Hepatocyte (in vitro differentiated cells): ENCODE measurements around the gene IRS2. TPM values are rescaled to one million over a fixed set of nuclear protein-coding genes. Genes with fewer than 3 reads are reported as not detected.

ENCODE experiments used
- DNase-seq: peaks from one replicate; pipeline ENCODE4 v3.0.0-alpha.2; 2016; ENCODE audit warnings: low spot score
- H2AFZ ChIP-seq: fragments of 200-600 bp; sonication (generic); 2 replicates; pipeline ENCODE4 v1.6.0; 2016; ENCODE audit warnings: antibody characterized with exemption, mild to moderate bottlenecking
- H3K27ac ChIP-seq: fragments of 200-600 bp; sonication (generic); 2 replicates; pipeline ENCODE4 v1.5.1; 2016; ENCODE audit warnings: mild to moderate bottlenecking
- H3K27me3 ChIP-seq: fragments of 200-600 bp; sonication (generic); 2 replicates; pipeline ENCODE4 v1.6.1; 2016
- H3K36me3 ChIP-seq: fragments of 200-600 bp; sonication (generic); replicated peaks from 2 replicates; pipeline ENCODE4 v1.5.1; 2016; ENCODE audit warnings: low read depth; ENCODE audit not compliant: insufficient read depth
- H3K4me1 ChIP-seq: fragments of 200-600 bp; sonication (generic); 2 replicates; pipeline ENCODE4 v1.5.1; 2016; ENCODE audit warnings: mild to moderate bottlenecking, moderate library complexity; ENCODE audit not compliant: insufficient read depth
- H3K4me2 ChIP-seq: fragments of 200-600 bp; sonication (generic); 2 replicates; pipeline ENCODE4 v1.6.0; 2016
- H3K4me3 ChIP-seq: fragments of 200-600 bp; sonication (generic); 2 replicates; pipeline ENCODE4 v1.5.1; 2016; ENCODE audit warnings: mild to moderate bottlenecking
- H3K79me2 ChIP-seq: fragments of 200-600 bp; sonication (generic); 2 replicates; pipeline ENCODE4 v1.6.0; 2017; ENCODE audit warnings: mild to moderate bottlenecking
- H3K9me2 ChIP-seq: fragments of 200-600 bp; sonication (generic); replicated peaks from 2 replicates; pipeline ENCODE4 v1.6.0; 2017; ENCODE audit warnings: mild to moderate bottlenecking; ENCODE audit not compliant: insufficient read depth
- H3K9me3 ChIP-seq: fragments of 200-600 bp; sonication (generic); 2 replicates; pipeline ENCODE4 v1.5.1; 2016; ENCODE audit warnings: low read depth, mild to moderate bottlenecking
- H4K20me1 ChIP-seq: fragments of 200-600 bp; sonication (generic); 2 replicates; pipeline ENCODE4 v1.6.0; 2016; ENCODE audit warnings: mild to moderate bottlenecking; ENCODE audit not compliant: insufficient read depth, poor library complexity, severe bottlenecking
- EZH2 ChIP-seq: fragments of 200-600 bp; sonication (generic); IDR thresholded peaks from 2 replicates; pipeline ENCODE4 v1.6.1; 2016; ENCODE audit warnings: antibody characterized with exemption, mild to moderate bottlenecking, borderline replicate concordance
- EZH2phosphoT487 ChIP-seq: fragments of 200-600 bp; sonication (generic); IDR thresholded peaks from one replicate; pipeline ENCODE4 v1.6.1; 2018; ENCODE audit warnings: antibody characterized with exemption, mild to moderate bottlenecking, low read depth, moderate library complexity; ENCODE audit not compliant: unreplicated experiment, severe bottlenecking
- WGBS: methylation state at CpG from one replicate; pipeline ENCODE4 v1.1.6; 2016; ENCODE audit warnings: low lambda C conversion rate; ENCODE audit errors: missing lambda C conversion rate; 5-methylcytosine and 5-hydroxymethylcytosine counted together
- polyA plus RNA-seq: library from polyadenylated mRNA; unstranded; fragments of >200 nt; fragmentation: Nextera tagmentation; extraction: Ambion mirVana; gene quantifications from 2 replicates; pipeline ENCODE4 v1.2.1, GENCODE V29; 2016
- total RNA-seq: library from RNA; depleted of rRNA; stranded (reverse); fragments of >200 nt; gene quantifications from 2 replicates; pipeline ENCODE4 v1.2.3, GENCODE V29; 2014
- TF ChIP-seq, protein P1 (sequence below): fragments of 200-600 bp; sonication (generic); IDR thresholded peaks from 2 replicates; pipeline ENCODE4 v1.5.1; 2016; ENCODE audit warnings: antibody characterized with exemption, mild to moderate bottlenecking; ENCODE audit not compliant: poor library complexity

The IRS2 gene
- total and polyA plus RNA-seq, 2 experiments from 2014 or later = 19.4 to 26.4 TPM

DNA sequence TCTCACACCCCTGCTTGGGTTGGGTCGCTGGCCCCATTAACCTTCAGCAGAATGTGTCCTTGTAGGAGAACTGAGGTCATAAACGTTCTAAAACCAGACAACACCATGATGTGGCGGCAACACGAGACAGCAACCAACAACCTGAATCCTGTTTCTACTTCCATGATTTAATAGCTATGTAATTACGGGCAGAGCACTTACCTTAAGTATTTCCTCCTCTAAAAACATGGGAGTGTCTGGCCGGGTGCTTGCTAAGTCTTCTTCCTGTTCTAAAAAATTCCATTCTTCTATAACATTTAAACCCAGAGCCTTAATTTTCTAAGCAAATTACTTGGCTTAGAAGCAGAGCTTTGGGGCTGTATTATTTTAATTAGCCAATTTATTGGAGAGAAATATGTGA is 33.5 kb upstream of the IRS2 start:
- Histone ChIP-seq H3K4me1 (no peaks in the 10 kb centered on the region), H3K9me3 (no peaks in the 10 kb centered on the region), H3K36me3 (no peaks in the 10 kb centered on the region), H3K4me3 (no peak overlapping the region), H4K20me1 (no peaks in the 10 kb centered on the region), H3K9me2 (no peaks in the 10 kb centered on the region), H3K79me2 (no peaks in the 10 kb centered on the region), H3K27me3 (no peaks in the 10 kb centered on the region), H3K27ac (no peak overlapping the region), H3K4me2 (no peak overlapping the region), H2AFZ (no peak overlapping the region)
- 81% methylated on average over 6 of the region's 6 CpGs for WGBS
- no peak for DNase-seq
- TF ChIP-seq EZH2phosphoT487 (no peak), EZH2 (no peak)
- TF ChIP-seq, protein P1, sequence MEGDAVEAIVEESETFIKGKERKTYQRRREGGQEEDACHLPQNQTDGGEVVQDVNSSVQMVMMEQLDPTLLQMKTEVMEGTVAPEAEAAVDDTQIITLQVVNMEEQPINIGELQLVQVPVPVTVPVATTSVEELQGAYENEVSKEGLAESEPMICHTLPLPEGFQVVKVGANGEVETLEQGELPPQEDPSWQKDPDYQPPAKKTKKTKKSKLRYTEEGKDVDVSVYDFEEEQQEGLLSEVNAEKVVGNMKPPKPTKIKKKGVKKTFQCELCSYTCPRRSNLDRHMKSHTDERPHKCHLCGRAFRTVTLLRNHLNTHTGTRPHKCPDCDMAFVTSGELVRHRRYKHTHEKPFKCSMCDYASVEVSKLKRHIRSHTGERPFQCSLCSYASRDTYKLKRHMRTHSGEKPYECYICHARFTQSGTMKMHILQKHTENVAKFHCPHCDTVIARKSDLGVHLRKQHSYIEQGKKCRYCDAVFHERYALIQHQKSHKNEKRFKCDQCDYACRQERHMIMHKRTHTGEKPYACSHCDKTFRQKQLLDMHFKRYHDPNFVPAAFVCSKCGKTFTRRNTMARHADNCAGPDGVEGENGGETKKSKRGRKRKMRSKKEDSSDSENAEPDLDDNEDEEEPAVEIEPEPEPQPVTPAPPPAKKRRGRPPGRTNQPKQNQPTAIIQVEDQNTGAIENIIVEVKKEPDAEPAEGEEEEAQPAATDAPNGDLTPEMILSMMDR = no peak

GRCh38 chr13:109818886-109819285 is 32.5 kb upstream of the IRS2 start:
- H2AFZ ChIP-seq = no peak overlapping the region
- no peaks in the 10 kb centered on the region for H3K9me3 ChIP-seq
- WGBS = 94% methylated on average over 5 of the region's 5 CpGs
- no peak overlapping the region for H3K27ac ChIP-seq
- no peak for TF ChIP-seq EZH2
- no peak for TF ChIP-seq EZH2phosphoT487
- TF ChIP-seq, protein P1 = no peak
- H3K4me1 ChIP-seq = no peaks in the 10 kb centered on the region
- no peak overlapping the region for H3K4me3 ChIP-seq
- H3K9me2 ChIP-seq = no peaks in the 10 kb centered on the region
- H4K20me1 ChIP-seq = no peaks in the 10 kb centered on the region
- H3K27me3 ChIP-seq = no peaks in the 10 kb centered on the region
- H3K4me2 ChIP-seq = no peak overlapping the region
- H3K36me3 ChIP-seq = no peaks in the 10 kb centered on the region
- no peaks in the 10 kb centered on the region for H3K79me2 ChIP-seq
- DNase-seq = no peak

DNA sequence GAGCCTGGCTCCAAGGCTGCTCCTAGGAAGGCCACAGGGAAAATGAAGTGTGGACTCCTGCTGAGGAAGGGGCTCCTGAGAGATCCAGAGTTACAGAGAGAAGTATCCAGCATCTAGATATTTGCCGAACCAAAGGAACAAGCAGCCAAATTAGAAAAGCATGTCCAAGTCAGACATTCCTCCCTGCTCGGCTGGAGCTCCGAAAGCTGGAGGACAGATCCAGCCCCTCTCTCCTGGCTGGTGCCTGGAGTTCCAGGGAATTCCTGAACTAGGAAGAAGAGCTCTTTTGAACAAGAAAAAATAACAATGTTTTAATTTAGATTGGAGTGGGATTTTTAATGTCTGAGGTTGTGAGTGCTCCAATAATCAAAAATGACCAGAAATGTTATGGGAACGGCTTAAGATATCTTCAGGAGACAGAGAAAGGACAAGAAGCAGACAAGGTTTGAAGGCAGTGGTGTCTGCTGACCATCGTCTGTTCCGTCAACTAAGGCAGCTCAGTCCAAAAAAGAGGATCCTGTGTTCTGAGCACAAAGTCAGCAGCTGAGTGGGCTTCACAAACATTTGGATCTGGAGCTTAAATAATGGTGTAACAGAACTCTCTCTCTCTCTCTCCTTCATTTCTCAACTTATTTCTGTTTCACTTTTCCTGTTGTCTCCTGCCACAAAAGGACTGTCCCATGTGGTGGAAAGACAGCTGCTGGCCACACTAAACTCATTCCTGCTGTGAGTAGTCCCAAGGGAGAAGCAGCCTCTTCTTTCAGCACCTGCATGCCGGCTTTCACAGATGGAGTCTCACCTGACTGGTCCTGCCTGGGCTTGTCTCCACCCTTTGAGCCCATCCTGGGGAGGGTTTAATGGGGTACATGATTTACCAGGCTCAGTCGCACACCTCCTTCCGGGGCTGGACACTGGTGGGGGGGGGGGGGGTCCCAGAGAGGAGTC is 31.5 kb upstream of the IRS2 start:
- no peak overlapping the region for H3K27ac ChIP-seq
- H3K9me3 ChIP-seq = no peaks in the 10 kb centered on the region
- no peak overlapping the region for H3K4me3 ChIP-seq
- no peaks in the 10 kb centered on the region for H3K27me3 ChIP-seq
- 72% methylated on average over 9 of the region's 9 CpGs for WGBS
- H4K20me1 ChIP-seq = no peaks in the 10 kb centered on the region
- no peaks in the 10 kb centered on the region for H3K4me1 ChIP-seq
- H3K9me2 ChIP-seq = no peaks in the 10 kb centered on the region
- TF ChIP-seq, protein P1 = no peak
- TF ChIP-seq EZH2phosphoT487 = no peak
- TF ChIP-seq EZH2 = no peak
- no peak overlapping the region for H2AFZ ChIP-seq
- H3K36me3 ChIP-seq = no peaks in the 10 kb centered on the region
- H3K79me2 ChIP-seq = no peaks in the 10 kb centered on the region
- no peak for DNase-seq
- H3K4me2 ChIP-seq = no peak overlapping the region
